Spleen (tissue), 7 donors: ENCODE results near the gene FUOM.

Source experiments
- POLR2AphosphoS5 ChIP-seq, 3 donors: sonication (generic); formaldehyde crosslinking; IDR thresholded peaks; one replicate each; pipeline ENCODE4 v1.5.1; 2017; ENCODE audit warnings: antibody characterized with exemption in 3 of 3
- TF ChIP-seq, protein P1 (sequence below), 11 experiments: fragments of 200-600 bp in 7 of 11; fragments of 450-650 bp in 4 of 11; sonication (generic) in 4 of 11; IDR thresholded peaks in 8 of 11; conservative IDR thresholded peaks in 3 of 11; 1 replicate in 7 of 11; 2 replicates in 4 of 11; pipeline versions ENCODE4 v1.4.0 to v1.8.0; 2016 to 2021; ENCODE audit warnings: antibody characterized with exemption in 11 of 11, inconsistent platforms in 4 of 11, mild to moderate bottlenecking in 1 of 11
- donor health status: DM: no; HTN: no; CAD: no; lungs with moderate emphysema.
- donor health status: DM: no; HTN: no; CAD: no.
- donor health status: DM: no; HTN: no; CAD: no.

DNA sequence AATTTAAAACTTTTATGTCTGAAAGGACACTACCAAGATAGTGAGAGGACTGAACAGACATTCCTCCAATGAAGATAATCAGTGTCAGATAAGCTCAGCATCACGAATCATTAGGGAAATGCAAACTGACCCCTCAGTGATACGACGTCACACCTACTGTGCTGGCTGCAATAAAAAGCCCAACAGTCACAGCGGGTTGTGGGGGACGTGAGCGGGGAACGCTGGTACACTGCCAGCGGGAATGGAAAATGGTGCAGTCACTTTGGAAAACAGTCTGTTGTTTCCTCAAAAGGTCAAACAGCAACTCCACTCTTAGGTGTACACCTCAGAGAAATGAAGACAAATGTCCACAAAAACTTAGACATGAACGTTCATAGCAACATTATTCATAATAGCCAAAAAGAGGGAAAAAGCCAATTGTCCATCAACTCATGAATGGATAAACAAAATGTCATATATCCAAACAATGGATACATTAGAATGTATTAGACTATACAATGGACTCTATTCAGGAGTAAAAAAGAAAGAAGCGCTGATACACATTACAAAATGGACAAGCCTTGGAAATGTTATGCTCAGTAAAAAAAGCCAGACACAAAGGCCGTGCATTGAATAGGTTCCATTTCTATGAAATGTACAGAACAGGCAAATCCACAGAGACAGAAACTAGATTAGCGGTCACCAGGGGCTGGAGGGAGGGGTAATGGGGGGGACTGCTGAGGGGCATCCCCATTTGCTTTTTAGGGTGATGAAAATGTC, 17.7 kb upstream of the FUOM start:
- TF ChIP-seq, protein P1, sequence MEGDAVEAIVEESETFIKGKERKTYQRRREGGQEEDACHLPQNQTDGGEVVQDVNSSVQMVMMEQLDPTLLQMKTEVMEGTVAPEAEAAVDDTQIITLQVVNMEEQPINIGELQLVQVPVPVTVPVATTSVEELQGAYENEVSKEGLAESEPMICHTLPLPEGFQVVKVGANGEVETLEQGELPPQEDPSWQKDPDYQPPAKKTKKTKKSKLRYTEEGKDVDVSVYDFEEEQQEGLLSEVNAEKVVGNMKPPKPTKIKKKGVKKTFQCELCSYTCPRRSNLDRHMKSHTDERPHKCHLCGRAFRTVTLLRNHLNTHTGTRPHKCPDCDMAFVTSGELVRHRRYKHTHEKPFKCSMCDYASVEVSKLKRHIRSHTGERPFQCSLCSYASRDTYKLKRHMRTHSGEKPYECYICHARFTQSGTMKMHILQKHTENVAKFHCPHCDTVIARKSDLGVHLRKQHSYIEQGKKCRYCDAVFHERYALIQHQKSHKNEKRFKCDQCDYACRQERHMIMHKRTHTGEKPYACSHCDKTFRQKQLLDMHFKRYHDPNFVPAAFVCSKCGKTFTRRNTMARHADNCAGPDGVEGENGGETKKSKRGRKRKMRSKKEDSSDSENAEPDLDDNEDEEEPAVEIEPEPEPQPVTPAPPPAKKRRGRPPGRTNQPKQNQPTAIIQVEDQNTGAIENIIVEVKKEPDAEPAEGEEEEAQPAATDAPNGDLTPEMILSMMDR (IDR thresholded peaks at IDR 0.05 in 8 of 11, conservative IDR thresholded peaks at IDR 0.05 in 3 of 11), result no peak
- no peak for TF ChIP-seq POLR2AphosphoS5 (IDR thresholded peaks at IDR 0.05)
